ENCODE results near the gene PPP1CB. TPM values are rescaled to one million over a fixed set of nuclear protein-coding genes. Genes with fewer than 3 reads are reported as not detected.

Gene PPP1CB
- total RNA-seq, 2 experiments from 2014 or later, result 290 to 304 TPM

DNA sequence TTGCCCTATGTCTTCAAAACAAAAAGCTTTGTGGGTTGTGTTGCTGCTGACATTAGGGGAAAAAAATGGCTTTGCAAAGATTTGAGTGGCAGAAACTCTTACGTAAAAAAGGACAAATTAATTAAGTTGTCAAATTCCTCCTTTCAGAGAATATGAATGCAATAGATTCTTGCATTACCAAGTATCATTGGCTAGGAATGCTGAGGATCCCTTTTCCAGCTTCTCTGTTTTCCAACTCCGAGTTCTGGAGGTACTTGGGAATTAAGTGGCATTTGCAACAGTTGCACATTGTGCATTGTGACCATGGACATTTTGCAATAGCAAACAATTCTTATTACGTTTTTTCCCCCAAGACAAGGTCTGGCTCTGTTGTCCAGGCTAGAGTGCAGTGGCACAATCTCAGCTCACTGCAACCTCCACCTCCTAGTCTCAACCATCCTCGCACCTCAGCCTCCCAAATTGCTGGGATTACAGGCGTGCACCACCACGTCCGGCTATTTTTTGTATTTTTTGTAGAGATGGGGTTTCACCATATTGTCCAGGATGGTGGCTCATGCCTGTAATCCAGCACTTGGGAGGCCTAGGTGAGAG lies 29.9 kb upstream of the PPP1CB start:
- ChIA-PET POLR2A (no interaction called here), CTCF (interaction anchor here (1.3 kb wide), 1 partner anchor 155 kb away, joined by 3 read pairs; no protein-coding TSS in a partner anchor)
- intact Hi-C loops (cut with DNase I, micrococcal nuclease), result no loop called here

DNA sequence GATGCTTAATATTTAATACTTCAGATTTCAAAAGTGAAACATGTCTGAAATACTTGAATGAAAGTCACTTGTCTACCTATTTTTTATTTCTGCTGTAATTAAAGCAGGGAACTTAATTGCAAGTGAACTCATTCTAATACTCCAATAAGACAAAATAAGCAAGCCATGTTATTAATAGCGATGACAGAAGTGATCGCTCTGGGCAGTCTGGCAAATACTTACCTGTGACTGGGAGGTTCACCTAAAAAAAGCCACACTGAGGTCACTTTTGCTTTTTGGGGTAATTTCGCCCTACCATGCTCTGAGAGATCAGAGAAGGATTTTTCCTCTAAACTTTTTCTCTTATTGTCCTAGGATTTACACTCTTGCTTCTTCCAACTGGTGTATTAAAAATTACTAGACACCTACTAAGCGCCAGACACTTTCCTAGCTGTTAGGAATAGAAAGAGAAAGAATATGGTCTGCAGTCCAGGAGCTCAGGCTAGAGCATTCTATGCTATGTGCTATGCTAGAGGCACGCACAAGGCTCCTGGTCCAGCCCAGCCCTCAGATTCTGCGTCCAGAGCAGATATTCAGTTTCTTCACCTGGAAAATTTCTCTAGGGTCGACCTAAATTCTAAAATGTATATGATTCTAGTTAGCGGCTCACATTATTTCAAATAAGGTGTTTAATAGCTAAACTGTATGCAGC lies 26.5 kb upstream of the PPP1CB start:
- Mint-ChIP-seq H3K4me3 (no peak overlapping the region), H3K4me1 (ENCODE audit: low read depth) (no peaks in the 10 kb centered on the region), H3K36me3 (ENCODE audit: low read depth) (no peaks in the 10 kb centered on the region), H3K27ac (no peak overlapping the region), H3K9me3 (no peaks in the 10 kb centered on the region), H3K27me3 (no peaks in the 10 kb centered on the region)
- H3K9me3 ChIP-seq (ENCODE audit: control insufficient read depth in 1 of 2, insufficient read depth in 1 of 2, low read length in 2 of 2), result no peaks in the 10 kb centered on the region
- intact Hi-C loops (cut with DNase I, micrococcal nuclease), result no loop called here
- no peak overlapping the region for H3K4me3 ChIP-seq (ENCODE audit: low read length)
- TF ChIP-seq, protein P1, sequence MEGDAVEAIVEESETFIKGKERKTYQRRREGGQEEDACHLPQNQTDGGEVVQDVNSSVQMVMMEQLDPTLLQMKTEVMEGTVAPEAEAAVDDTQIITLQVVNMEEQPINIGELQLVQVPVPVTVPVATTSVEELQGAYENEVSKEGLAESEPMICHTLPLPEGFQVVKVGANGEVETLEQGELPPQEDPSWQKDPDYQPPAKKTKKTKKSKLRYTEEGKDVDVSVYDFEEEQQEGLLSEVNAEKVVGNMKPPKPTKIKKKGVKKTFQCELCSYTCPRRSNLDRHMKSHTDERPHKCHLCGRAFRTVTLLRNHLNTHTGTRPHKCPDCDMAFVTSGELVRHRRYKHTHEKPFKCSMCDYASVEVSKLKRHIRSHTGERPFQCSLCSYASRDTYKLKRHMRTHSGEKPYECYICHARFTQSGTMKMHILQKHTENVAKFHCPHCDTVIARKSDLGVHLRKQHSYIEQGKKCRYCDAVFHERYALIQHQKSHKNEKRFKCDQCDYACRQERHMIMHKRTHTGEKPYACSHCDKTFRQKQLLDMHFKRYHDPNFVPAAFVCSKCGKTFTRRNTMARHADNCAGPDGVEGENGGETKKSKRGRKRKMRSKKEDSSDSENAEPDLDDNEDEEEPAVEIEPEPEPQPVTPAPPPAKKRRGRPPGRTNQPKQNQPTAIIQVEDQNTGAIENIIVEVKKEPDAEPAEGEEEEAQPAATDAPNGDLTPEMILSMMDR (IDR thresholded peaks at IDR 0.05), result no peak
- POLR2A ChIA-PET, result no interaction called here
- CTCF ChIA-PET, result interaction anchor here (2.9 kb wide), 1 partner anchor 131 kb away, joined by 14 read pairs; no protein-coding TSS in a partner anchor
- H3K4me1 ChIP-seq (ENCODE audit: insufficient read depth, low read length), result no peaks in the 10 kb centered on the region
- no peak overlapping the region for H3K27ac ChIP-seq (ENCODE audit: low read depth in 1 of 2, low read length in 2 of 2)
- no peaks in the 10 kb centered on the region for H3K36me3 ChIP-seq (ENCODE audit: insufficient read depth, low read length)
- no peaks in the 10 kb centered on the region for H3K27me3 ChIP-seq (ENCODE audit: control insufficient read depth in 1 of 2, insufficient read depth in 2 of 2, low read length in 2 of 2)
- DNase-seq (no peak), ATAC-seq (ENCODE audit: poor library complexity) (no peak)

More for the DNA sequence above, 29.9 kb upstream of the PPP1CB start:
- H3K4me1 Mint-ChIP-seq (ENCODE audit: low read depth), result no peaks in the 10 kb centered on the region
- H3K4me3 Mint-ChIP-seq, result no peak overlapping the region
- H3K27ac Mint-ChIP-seq, result no peak overlapping the region
- no peaks in the 10 kb centered on the region for H3K9me3 Mint-ChIP-seq
- Histone ChIP-seq H3K27me3 (ENCODE audit: control insufficient read depth in 1 of 2, insufficient read depth in 2 of 2, low read length in 2 of 2) (no peaks in the 10 kb centered on the region), H3K4me3 (ENCODE audit: low read length) (no peak overlapping the region), H3K27ac (ENCODE audit: low read depth in 1 of 2, low read length in 2 of 2) (no peak overlapping the region), H3K4me1 (ENCODE audit: insufficient read depth, low read length) (no peaks in the 10 kb centered on the region), H3K36me3 (ENCODE audit: insufficient read depth, low read length) (no peaks in the 10 kb centered on the region), H3K9me3 (ENCODE audit: control insufficient read depth in 1 of 2, insufficient read depth in 1 of 2, low read length in 2 of 2) (no peaks in the 10 kb centered on the region)
- H3K27me3 Mint-ChIP-seq, result no peaks in the 10 kb centered on the region
- ATAC-seq (ENCODE audit: poor library complexity) (no peak), DNase-seq (no peak)
- no peaks in the 10 kb centered on the region for H3K36me3 Mint-ChIP-seq (ENCODE audit: low read depth)
- TF ChIP-seq, protein P1 (IDR thresholded peaks at IDR 0.05), result no peak

DNA sequence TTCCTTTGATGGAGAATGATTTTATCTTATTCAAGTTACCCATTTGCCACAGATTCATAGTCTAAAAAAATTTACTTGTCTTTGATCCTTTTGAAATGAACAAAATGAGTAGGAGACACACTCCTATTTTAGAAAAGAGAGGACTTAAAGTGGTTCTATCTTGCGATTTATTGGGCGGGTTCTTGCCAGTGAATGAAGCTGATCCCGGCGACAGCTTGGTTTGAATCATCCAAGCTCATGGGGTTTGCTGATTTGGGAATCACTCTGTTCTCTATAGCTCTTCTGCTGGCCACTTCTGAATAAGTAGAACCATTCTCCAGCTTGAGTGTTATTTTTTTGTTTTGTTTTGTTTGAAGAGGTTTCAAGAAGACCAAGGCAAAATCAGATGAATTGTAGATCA lies 25.5 kb upstream of the PPP1CB start:
- ChIA-PET CTCF (interaction anchor here (2.9 kb wide), 1 partner anchor 132 kb away, joined by 14 read pairs; no protein-coding TSS in a partner anchor), POLR2A (no interaction called here)
- TF ChIP-seq, protein P1 (IDR thresholded peaks at IDR 0.05), result no peak
- Mint-ChIP-seq H3K36me3 (ENCODE audit: low read depth) (no peaks in the 10 kb centered on the region), H3K27ac (no peak overlapping the region), H3K27me3 (no peaks in the 10 kb centered on the region), H3K9me3 (no peaks in the 10 kb centered on the region), H3K4me3 (no peak overlapping the region), H3K4me1 (ENCODE audit: low read depth) (no peaks in the 10 kb centered on the region)
- Histone ChIP-seq H3K9me3 (ENCODE audit: control insufficient read depth in 1 of 2, insufficient read depth in 1 of 2, low read length in 2 of 2) (no peaks in the 10 kb centered on the region), H3K4me1 (ENCODE audit: insufficient read depth, low read length) (peaks cover under 1% of the 10 kb centered on the region), H3K36me3 (ENCODE audit: insufficient read depth, low read length) (no peaks in the 10 kb centered on the region), H3K27me3 (ENCODE audit: control insufficient read depth in 1 of 2, insufficient read depth in 2 of 2, low read length in 2 of 2) (no peaks in the 10 kb centered on the region), H3K27ac (ENCODE audit: low read depth in 1 of 2, low read length in 2 of 2) (no peak overlapping the region), H3K4me3 (ENCODE audit: low read length) (no peak overlapping the region)
- DNase-seq, result no peak
- no peak for ATAC-seq (ENCODE audit: poor library complexity)
- intact Hi-C loops (cut with DNase I, micrococcal nuclease), result no loop called here

Data from CD4-positive, alpha-beta T cell (primary cell).